HG02981 (cell line): Measurements from ENCODE around the gene AUTS2.

Source experiments
- ATAC-seq: cut with Tn5 transposase; IDR thresholded peaks from one replicate; pipeline ENCODE4 v1.9.1; 2021; ENCODE audit warnings: mild to moderate bottlenecking, moderate library complexity; ENCODE audit not compliant: unreplicated experiment

AUTS2 gene

GRCh38 chr7:69751026-69751425 lies 152.8 kb downstream of the AUTS2 start:
- no peak for ATAC-seq

- ATAC-seq = no peak
Observed at GRCh38 chr7:69753981-69754380, 155.7 kb downstream of the AUTS2 start.

GRCh38 chr7:69754476-69754875 lies 156.2 kb downstream of the AUTS2 start:
- ATAC-seq = no peak

- ATAC-seq = no peak
Observed at GRCh38 chr7:69756235-69756634, 158.0 kb downstream of the AUTS2 start.

- no peak for ATAC-seq
Observed at GRCh38 chr7:69757528-69757927, 159.3 kb downstream of the AUTS2 start.

- ATAC-seq = no peak
Observed at GRCh38 chr7:69757981-69758430, 159.7 kb downstream of the AUTS2 start.

- ATAC-seq = no peak
Observed at GRCh38 chr7:69759373-69759772, 161.1 kb downstream of the AUTS2 start.

- no peak for ATAC-seq
Observed at GRCh38 chr7:69761290-69761922, 163.1 kb downstream of the AUTS2 start.

GRCh38 chr7:69762821-69763352 lies 164.6 kb downstream of the AUTS2 start:
- ATAC-seq = no peak

- ATAC-seq = no peak
Observed at GRCh38 chr7:69763513-69763912, 165.2 kb downstream of the AUTS2 start.

GRCh38 chr7:69764147-69764546 lies 165.9 kb downstream of the AUTS2 start:
- no peak for ATAC-seq

GRCh38 chr7:69764681-69765080 lies 166.4 kb downstream of the AUTS2 start:
- no peak for ATAC-seq

GRCh38 chr7:69765879-69766278 lies 167.6 kb downstream of the AUTS2 start:
- no peak for ATAC-seq

- ATAC-seq = no peak
Observed at GRCh38 chr7:69768986-69769595, 170.8 kb downstream of the AUTS2 start.

GRCh38 chr7:69769826-69770225 lies 171.6 kb downstream of the AUTS2 start:
- ATAC-seq = no peak

- no peak for ATAC-seq
Observed at GRCh38 chr7:69770613-69771012, 172.3 kb downstream of the AUTS2 start.

GRCh38 chr7:69772718-69773436 lies 174.6 kb downstream of the AUTS2 start:
- no peak for ATAC-seq

GRCh38 chr7:69773535-69774225 lies 175.4 kb downstream of the AUTS2 start:
- ATAC-seq = no peak

- no peak for ATAC-seq
Observed at GRCh38 chr7:69775231-69775771, 177.0 kb downstream of the AUTS2 start.

- no peak for ATAC-seq
Observed at GRCh38 chr7:69776611-69777010, 178.3 kb downstream of the AUTS2 start.

- ATAC-seq = peak; percentile 47
Observed at GRCh38 chr7:69778138-69778537, 179.9 kb downstream of the AUTS2 start.
